HepG2 (cell line): ENCODE results near the gene PTPRD. TPM values are rescaled to one million over a fixed set of nuclear protein-coding genes. Genes with fewer than 3 reads are reported as not detected.

Source experiments
- ATAC-seq: fragments of 200-7000 bp; cut with Tn5 transposase; 3 replicates; pipeline ENCODE4 v1.9.1; 2020; ENCODE audit warnings: mild to moderate bottlenecking, moderate library complexity
- BruUV-seq: library from RNA; stranded (reverse); fragments of 400-500 nt; replicated peaks from 2 replicates; lab custom pipeline; 2021; lab: Mats Ljungman, UMichigan
- CTCF ChIA-PET: fragments of 300-600 bp; formaldehyde crosslinking; extraction: SDS; loops from one replicate; lab custom pipeline; 2021; ENCODE audit warnings: low total read pairs, inconsistent platforms, low intra/inter-chr PET ratio; lab: Yijun Ruan, JAX
- POLR2A ChIA-PET: fragments of 350-600 bp; sonication (Branson Sonifier 250); formaldehyde crosslinking; loops from one replicate; lab custom pipeline; 2020; ENCODE audit warnings: antibody characterized with exemption, inconsistent platforms; lab: Yijun Ruan, JAX
- DNase-seq: peaks from one replicate; pipeline ENCODE4 v3.0.0-alpha.2; 2015; ENCODE audit warnings: low spot score
- FAIRE-seq: peaks from 3 replicates; lab custom pipeline; 2011; peaks lifted over from hg19 to GRCh38; lab: Jason Lieb, UNC
- H2AFZ ChIP-seq: one replicate; pipeline ENCODE4 v1.6.1; 2011; ENCODE audit warnings: low read length, inconsistent platforms
- H3K27ac ChIP-seq: fragments of 300-600 bp; 3 replicates; pipeline ENCODE4 v1.8.0; 2011; ENCODE audit warnings: mixed run types, mild to moderate bottlenecking, mixed read lengths, low read length, inconsistent platforms; ENCODE audit not compliant: insufficient read depth; ENCODE audit errors: extremely low read length
- H3K27me3 ChIP-seq, 2 experiments: fragments of 200-600 bp in 1 of 2; 2 replicates in 1 of 2; 3 replicates in 1 of 2; pipeline versions ENCODE4 v1.6.0 to v1.8.0; 2011; ENCODE audit warnings: low read length in 2 of 2, mild to moderate bottlenecking in 2 of 2, moderate library complexity in 2 of 2, inconsistent platforms in 1 of 2; ENCODE audit not compliant: insufficient read depth in 2 of 2, control insufficient read depth in 1 of 2
- H3K36me3 ChIP-seq, 2 experiments: fragments of 200-600 bp in 1 of 2; replicated peaks in 1 of 2; 2 replicates in 1 of 2; 3 replicates in 1 of 2; pipeline versions ENCODE4 v1.5.1 to v1.8.0; 2011; ENCODE audit warnings: low read length in 2 of 2, inconsistent platforms in 1 of 2; ENCODE audit not compliant: insufficient read depth in 2 of 2, control insufficient read depth in 1 of 2
- H3K4me1 ChIP-seq: 2 replicates; pipeline ENCODE4 v1.5.1; 2012; ENCODE audit warnings: low read length, inconsistent platforms; ENCODE audit not compliant: insufficient read depth
- H3K4me2 ChIP-seq: 2 replicates; pipeline ENCODE4 v1.6.0; 2011; ENCODE audit warnings: low read depth, low read length, inconsistent platforms
- H3K4me3 ChIP-seq, 3 experiments: fragments of 200-600 bp in 1 of 3; sonication (generic), shearing (Covaris generic) in 1 of 3; replicated peaks in 1 of 3; 2 replicates each; pipeline ENCODE4 v1.5.1; 2011 to 2016; ENCODE audit warnings: low read length in 3 of 3, inconsistent platforms in 2 of 3, low read depth in 2 of 3, mild to moderate bottlenecking in 2 of 3, control low read depth in 1 of 3, mixed read lengths in 1 of 3; ENCODE audit not compliant: insufficient read depth in 1 of 3
- H3K79me2 ChIP-seq: one replicate; pipeline ENCODE4 v1.6.1; 2011; ENCODE audit warnings: low read length, inconsistent platforms; ENCODE audit not compliant: insufficient read depth
- H3K9ac ChIP-seq: 2 replicates; pipeline ENCODE4 v1.6.0; 2011; ENCODE audit warnings: mild to moderate bottlenecking, low read depth, low read length, inconsistent platforms; ENCODE audit not compliant: insufficient read depth
- H3K9me3 ChIP-seq: 2 replicates; pipeline ENCODE4 v1.5.1; 2012; ENCODE audit warnings: mild to moderate bottlenecking, low read length
- H4K20me1 ChIP-seq: 2 replicates; pipeline ENCODE4 v1.6.0; 2011; ENCODE audit warnings: inconsistent platforms, mild to moderate bottlenecking, low read length, moderate library complexity; ENCODE audit not compliant: insufficient read depth
- ATF3 ChIP-seq: sonication (generic); formaldehyde crosslinking; IDR thresholded peaks from 2 replicates; pipeline ENCODE4 v1.4.0; 2020; ENCODE audit warnings: missing genetic modification reagents
- CEBPB ChIP-seq: IDR thresholded peaks from 2 replicates; pipeline ENCODE4 v1.6.1; 2011; ENCODE audit warnings: low read depth, low read length, improper control_type of control experiment, borderline replicate concordance
- E2F2 ChIP-seq: sonication (generic); formaldehyde crosslinking; IDR thresholded peaks from 2 replicates; pipeline ENCODE4 v1.4.0; 2020; ENCODE audit warnings: missing genetic modification reagents, borderline replicate concordance
- LCORL ChIP-seq, 2 experiments: fragments of 450-650 bp in 1 of 2; sonication (generic) in 1 of 2; formaldehyde crosslinking in 1 of 2; IDR thresholded peaks; 2 replicates each; pipeline versions ENCODE4 v1.5.0 to v1.6.1; 2017 to 2020; ENCODE audit warnings: antibody characterized with exemption in 1 of 2, missing genetic modification reagents in 1 of 2
- PATZ1 ChIP-seq: sonication (generic); formaldehyde crosslinking; IDR thresholded peaks from 2 replicates; pipeline ENCODE4 v1.4.0; 2020; ENCODE audit warnings: missing genetic modification reagents
- POLR2AphosphoS5 ChIP-seq: IDR thresholded peaks from 2 replicates; pipeline ENCODE4 v1.6.1; 2012; ENCODE audit warnings: low read depth, low read length
- THAP8 ChIP-seq: sonication (generic); formaldehyde crosslinking; IDR thresholded peaks from 2 replicates; pipeline ENCODE4 v1.5.1; 2020; ENCODE audit warnings: missing genetic modification reagents, mild to moderate bottlenecking, borderline replicate concordance
- ZBTB37 ChIP-seq: sonication (generic); formaldehyde crosslinking; IDR thresholded peaks from 2 replicates; pipeline ENCODE4 v1.4.0; 2020; ENCODE audit warnings: mild to moderate bottlenecking, missing genetic modification reagents
- ZUFSP ChIP-seq: sonication (generic); formaldehyde crosslinking; IDR thresholded peaks from 2 replicates; pipeline ENCODE4 v1.9.0; 2021; ENCODE audit warnings: missing genetic modification reagents, mild to moderate bottlenecking, borderline replicate concordance
- WGBS: methylation state at CpG from one replicate; pipeline ENCODE4 v1.1.6; 2017; ENCODE audit warnings: low lambda C conversion rate; 5-methylcytosine and 5-hydroxymethylcytosine counted together
- in situ Hi-C: cut with HindIII; loops from 2 replicates; pipeline ENCODE4 v1.10.0; 2017; ENCODE audit warnings: low pct_unique_long_range_greater_than_20kb; ENCODE audit not compliant: extremely low pct_ligation_motif_present
- intact Hi-C: fragments of 100-400 bp; cut with micrococcal nuclease; formaldehyde crosslinking; loops from one replicate; pipeline ENCODE4 v1.10.0; 2022; ENCODE audit not compliant: unreplicated experiment
- polyA plus RNA-seq, 8 experiments: library from polyadenylated mRNA; depleted of rRNA in 3 of 8; stranded (reverse) in 7 of 8; unstranded in 1 of 8; fragments of >200 nt; fragmentation: Illumina TruSeq in 4 of 8; extraction: Trizol in 4 of 8; gene quantifications; 2 replicates each; pipeline versions ENCODE4 v1.2.1 to v1.2.3, GENCODE V29; 2011 to 2016; ENCODE audit warnings: low read depth in 4 of 8, missing spikeins in 1 of 8, mixed read lengths in 1 of 8; ENCODE audit not compliant: insufficient read depth in 1 of 8
- total RNA-seq, 5 experiments: library from RNA; depleted of rRNA; stranded (reverse); fragments of >200 nt; fragmentation: Illumina TruSeq; extraction: Trizol; gene quantifications; 2 replicates each; pipeline ENCODE4 v1.2.3, GENCODE V29; 2016; ENCODE audit warnings: low read depth in 1 of 5

Gene PTPRD
- total and polyA plus RNA-seq, 2 of the 13 experiments (the other 11 are each of a cell fraction or from before 2014, with no cell fraction given): 0.05 TPM; not detected in 1

- Histone ChIP-seq H3K4me2 (no peak overlapping the region), H3K36me3 (no peaks in the 10 kb centered on the region), H3K9me3 (no peaks in the 10 kb centered on the region), H3K27ac (no peak overlapping the region), H3K79me2 (no peaks in the 10 kb centered on the region), H2AFZ (no peak overlapping the region), H4K20me1 (no peaks in the 10 kb centered on the region), H3K27me3 (no peaks in the 10 kb centered on the region), H3K4me1 (no peaks in the 10 kb centered on the region)
- BruUV-seq: no TSS peak
- FAIRE-seq: no peak
- WGBS: 68% methylated on average over 5 of the region's 5 CpGs
- intact Hi-C loops: no loop called here
- no peak for DNase-seq
- POLR2A ChIA-PET: no interaction called here
- CTCF ChIA-PET: no interaction called here
- ATAC-seq: no peak
- TF ChIP-seq CEBPB (peak; percentile 29; the same call in 1 of the 2 replicates), POLR2AphosphoS5 (no peak)
- TF ChIP-seq, all 625 proteins: peak for 1
- no peak overlapping the region for H3K9ac ChIP-seq
- in situ Hi-C loops: no loop called here
- H3K4me3 ChIP-seq: no peak overlapping the region
Measured at GRCh38 chr9:8782237-8782636, 1830.6 kb downstream of the PTPRD start.

- POLR2A ChIA-PET: no interaction called here
- Histone ChIP-seq H3K4me1 (no peaks in the 10 kb centered on the region), H2AFZ (no peak overlapping the region), H3K9me3 (no peaks in the 10 kb centered on the region), H3K27me3 (no peaks in the 10 kb centered on the region), H4K20me1 (no peaks in the 10 kb centered on the region), H3K27ac (no peak overlapping the region), H3K4me2 (no peak overlapping the region), H3K4me3 (no peak overlapping the region), H3K9ac (no peak overlapping the region), H3K36me3 (no peaks in the 10 kb centered on the region), H3K79me2 (no peaks in the 10 kb centered on the region)
- intact Hi-C loops (no loop called here), in situ Hi-C loops (no loop called here)
- CTCF ChIA-PET: no interaction called here
- ATAC-seq (no peak), DNase-seq (no peak), FAIRE-seq (no peak)
- WGBS: 0% methylated on average over 1 of the region's 1 CpG
- no peak for TF ChIP-seq ZBTB37
- no peak for TF ChIP-seq THAP8
- no peak for TF ChIP-seq ATF3 (CRISPR knock-in tag)
- TF ChIP-seq PATZ1 (CRISPR knock-in tag): no peak
- no peak for TF ChIP-seq ZUFSP
- no peak for TF ChIP-seq E2F2
- TF ChIP-seq LCORL (IDR thresholded peaks at IDR 0.05): no peak
- no peak for TF ChIP-seq LCORL (CRISPR knock-in tag; IDR thresholded peaks at IDR 0.05)
- BruUV-seq: no TSS peak
Measured at GRCh38 chr9:8781458-8781857, 1831.3 kb downstream of the PTPRD start.
